Activated gamma-delta T cell treated with anti-CD3 and anti-CD28 coated beads, Interleukin-2, amount 50 U/mL, for 16 hours (primary cell): ENCODE measurements around the gene TGM6.

Experiments used
- DNase-seq: peaks from one replicate; pipeline ENCODE4 v3.0.0-alpha.2; 2020; ENCODE audit warnings: low read depth

TGM6 gene

DNA sequence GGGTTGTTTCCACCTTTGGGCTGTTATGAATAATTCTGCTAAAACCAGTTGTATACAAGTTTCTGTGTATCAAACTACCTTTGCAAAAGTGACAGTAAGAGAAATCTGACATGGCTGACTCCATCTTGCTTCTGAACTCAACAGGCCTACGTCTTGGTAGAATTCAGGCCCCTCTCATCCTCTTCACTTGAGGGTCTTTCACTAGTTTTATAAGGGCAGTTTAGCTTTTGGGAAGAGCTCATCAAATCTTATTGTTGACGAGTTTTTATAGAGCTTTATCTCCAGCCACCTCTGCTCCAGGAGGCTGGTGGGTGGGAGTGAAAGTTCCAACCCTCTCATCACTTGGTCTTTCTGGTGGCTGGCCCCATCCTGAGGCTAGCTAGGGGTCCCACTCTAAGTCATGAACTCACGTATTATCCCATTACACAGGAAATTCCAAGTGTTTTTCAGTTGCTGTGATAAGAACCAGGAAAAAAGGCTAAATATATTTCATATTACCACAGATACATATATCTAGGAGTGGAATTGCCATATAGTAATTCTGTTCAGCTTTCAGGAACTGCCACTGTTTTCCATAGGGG, 78.3 kb downstream of the TGM6 start:
- no peak for DNase-seq

GRCh38 chr20:2459981-2460751, 79.5 kb downstream of the TGM6 start:
- no peak for DNase-seq

GRCh38 chr20:2460752-2461424, 80.2 kb downstream of the TGM6 start:
- DNase-seq = no peak

- no peak for DNase-seq
Measured at GRCh38 chr20:2462484-2462883, 81.8 kb downstream of the TGM6 start.

GRCh38 chr20:2463616-2464365, 83.1 kb downstream of the TGM6 start:
- DNase-seq = no peak

GRCh38 chr20:2465100-2465499, 84.4 kb downstream of the TGM6 start:
- DNase-seq = no peak

DNA sequence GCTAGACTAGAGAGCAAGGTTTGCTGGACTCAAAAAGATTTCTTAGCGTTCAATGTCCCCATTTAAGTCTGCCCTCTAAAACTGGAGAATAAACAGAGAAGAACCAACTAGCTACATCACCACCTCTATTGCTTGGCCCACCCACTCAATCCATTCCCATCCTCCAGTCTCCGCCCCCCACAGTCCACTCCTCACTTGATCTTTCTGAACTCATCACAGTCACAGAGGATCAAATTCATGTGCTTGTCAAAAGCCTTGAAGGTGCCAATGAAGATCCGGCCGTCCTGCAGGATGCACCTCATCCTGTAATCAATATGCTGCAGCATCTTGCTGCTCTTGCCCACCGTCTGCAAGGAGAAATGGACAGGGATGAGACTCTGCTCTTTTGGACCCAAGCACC, 86.7 kb downstream of the TGM6 start:
- DNase-seq = no peak

DNA sequence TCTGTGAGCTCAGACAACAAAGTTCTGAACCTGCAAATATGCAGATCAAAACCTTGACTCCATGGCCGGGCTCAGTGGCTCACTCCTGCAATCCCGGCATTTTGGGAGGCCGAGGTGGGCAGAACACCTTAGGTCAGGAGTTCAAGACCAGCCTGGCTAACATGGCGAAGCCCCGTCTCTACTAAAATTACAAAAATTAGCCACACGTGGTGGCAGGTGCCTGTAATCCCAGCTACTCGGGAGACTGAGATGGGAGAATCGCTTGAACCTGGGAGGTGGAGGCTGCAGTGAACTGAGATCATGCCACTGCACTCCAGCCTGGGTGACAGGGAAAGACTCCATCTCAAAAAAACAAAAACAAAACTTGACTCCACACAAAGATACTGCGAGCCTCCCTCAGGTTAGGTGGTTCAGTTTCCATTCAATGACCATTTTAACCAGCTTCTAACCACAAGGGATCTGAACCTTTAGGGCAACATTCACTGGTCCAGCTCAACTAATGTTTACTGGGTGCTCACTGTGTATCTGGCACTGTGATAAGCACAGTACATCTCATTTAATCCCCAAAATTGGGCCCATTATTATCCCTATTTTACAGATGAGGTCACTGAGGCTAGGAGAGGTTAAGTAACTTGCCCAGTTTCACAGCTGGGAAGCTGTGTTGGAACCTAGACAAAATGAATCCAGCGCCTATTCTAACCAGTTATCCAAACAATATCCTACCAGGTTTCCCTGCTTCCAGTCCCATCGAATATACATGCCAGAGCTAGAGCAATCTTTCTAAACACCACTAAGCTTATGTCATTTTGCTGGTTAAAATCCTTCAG, 88.1 kb downstream of the TGM6 start:
- no peak for DNase-seq

DNA sequence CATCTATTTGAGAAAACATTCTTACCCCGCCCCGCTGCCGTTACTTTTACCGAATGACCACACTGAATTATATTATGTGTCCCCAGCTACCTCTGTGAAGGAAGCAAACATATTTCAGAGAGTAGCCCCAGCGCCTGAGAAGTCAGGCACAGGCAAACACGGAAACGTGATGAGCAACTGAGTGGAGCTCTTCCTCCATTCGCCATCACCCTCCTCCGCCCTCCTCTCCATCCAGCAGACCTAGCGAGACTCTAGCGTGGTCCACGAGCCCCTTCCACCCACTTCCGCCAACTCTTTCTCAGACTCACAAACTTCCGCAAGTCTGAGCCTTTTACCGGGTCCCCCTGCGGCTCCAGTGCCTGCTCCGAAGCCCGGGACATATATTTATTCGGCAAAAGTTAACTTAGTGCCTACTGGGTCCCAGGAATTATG, 89.3 kb downstream of the TGM6 start:
- peak; percentile 45 for DNase-seq

DNA sequence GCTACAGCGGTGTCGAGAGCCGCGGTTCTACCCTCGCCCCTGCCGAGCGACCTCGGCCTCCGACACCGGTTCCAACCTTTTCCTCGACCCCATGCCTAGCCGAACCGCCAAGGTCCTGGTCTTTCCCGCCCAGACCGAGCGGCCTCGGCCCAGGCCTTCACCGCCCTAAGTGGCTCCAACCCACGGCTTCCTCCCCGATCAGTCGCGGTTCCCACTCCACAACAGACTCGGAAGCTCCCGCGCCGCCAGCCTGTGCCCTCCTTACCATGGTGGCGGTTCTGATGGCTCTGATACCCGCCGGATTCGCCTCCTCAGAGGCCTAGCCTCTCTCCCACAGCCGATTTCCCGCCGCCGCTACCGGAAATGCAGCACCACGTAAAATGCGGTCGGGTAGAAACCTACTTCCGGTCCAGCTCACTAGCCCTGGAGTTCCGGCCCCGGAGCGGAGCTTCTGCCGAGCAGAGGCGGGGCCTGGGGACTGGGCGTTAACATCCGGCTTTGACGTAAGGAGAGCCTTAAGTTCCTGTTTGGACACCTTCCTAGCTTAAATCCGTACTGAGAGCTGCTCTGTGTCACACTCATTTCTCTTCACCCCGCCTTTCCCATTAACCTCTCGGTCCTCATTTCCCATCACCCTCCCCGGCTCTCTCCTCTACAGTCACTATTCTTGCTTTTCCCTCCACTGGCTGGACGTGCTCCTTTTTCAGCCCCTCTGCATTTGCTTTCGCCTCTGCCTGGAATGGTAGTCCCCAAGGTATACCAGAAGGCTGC, 89.9 kb downstream of the TGM6 start, which contains the start of gene SNRPB:
TSS of gene SNRPB (minus strand) at position 367 of the 771 bp plus-strand sequence. CDS start at position 268, 99 bp downstream.
- DNase-seq = peak; percentile 94

- DNase-seq = no peak
Measured at GRCh38 chr20:2473516-2473915, 92.8 kb downstream of the TGM6 start.

DNA sequence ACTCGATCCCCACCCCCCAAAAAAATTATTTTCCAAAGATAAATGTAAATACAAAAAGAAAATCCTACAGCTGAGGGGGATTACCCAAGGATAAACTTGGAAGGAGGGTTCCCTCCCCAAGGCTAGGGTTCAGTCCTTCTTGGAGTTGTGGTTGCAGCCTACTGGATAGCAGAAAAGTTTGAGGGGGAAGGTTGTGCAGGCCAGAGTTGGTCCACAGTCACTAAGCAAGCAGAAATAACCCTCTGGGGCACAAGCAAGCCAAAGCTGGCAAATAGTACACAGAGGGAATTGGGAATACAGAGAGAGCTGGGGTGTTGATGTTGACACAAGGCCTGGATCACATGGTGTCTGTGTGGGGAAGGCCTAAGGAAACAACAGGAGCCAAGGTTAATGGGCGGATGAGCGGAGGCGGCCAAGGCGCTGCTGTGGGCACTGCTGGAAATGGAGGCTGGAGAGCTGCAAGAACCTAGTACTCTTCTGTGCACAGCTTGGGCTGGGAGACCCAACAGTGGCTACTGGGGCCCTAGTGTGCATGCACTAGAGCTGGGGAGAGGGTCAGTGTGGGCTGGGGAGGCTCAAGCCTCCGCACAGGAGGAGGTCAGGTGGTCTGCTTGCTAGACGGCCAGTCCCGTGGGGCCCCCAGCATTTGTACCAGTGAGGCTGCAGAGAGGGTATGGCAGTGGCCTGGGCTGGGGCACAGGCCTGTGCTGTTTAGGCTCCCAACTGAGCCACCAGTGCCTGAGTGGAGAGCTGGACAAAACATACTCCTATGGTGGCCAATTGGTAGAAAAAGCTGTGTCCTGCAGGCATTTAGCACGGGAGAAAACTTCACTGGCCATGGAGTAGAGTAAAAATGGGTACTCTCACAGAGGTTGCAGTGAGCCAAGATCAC, 95.4 kb downstream of the TGM6 start:
- no peak for DNase-seq

- no peak for DNase-seq
Measured at GRCh38 chr20:2476742-2477615, 96.3 kb downstream of the TGM6 start.

DNA sequence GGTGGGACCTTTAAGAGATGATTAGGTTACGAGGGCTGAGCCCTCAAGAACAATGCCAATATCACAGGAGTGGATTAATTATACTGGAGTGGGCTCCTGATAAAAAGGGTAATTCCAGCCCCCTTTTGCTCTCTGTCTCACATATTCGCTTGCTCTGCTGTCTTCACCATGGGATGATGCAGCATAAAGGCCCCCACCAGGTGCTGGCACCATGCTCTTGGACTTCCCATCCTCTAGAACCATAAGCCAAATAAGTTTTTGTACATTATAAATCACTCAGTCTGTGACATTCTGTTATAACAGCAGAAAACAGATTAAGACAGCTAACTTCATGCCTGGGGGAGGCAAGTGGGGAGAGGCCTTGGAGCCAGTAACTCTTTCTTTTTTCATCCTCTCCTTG, 99.7 kb downstream of the TGM6 start:
- no peak for DNase-seq
